ENCODE measurements around the gene PDZRN4.
"Not testable (repeated sequence)": the region's sequence is repeated elsewhere in the genome, so short reads cannot be mapped to it uniquely, and the experiment has no call there.

Gene PDZRN4

GRCh38 chr12:41269056-41269455 is 80.9 kb downstream of the PDZRN4 start:
- DNase-seq (ENCODE audit: low spot score in 2 of 2) (no peak), ATAC-seq (replicated peaks; ENCODE audit: extremely low read depth, poor library complexity, severe bottlenecking) (no peak)
- no peaks in the 10 kb centered on the region for H3K36me3 Mint-ChIP-seq (ENCODE audit: insufficient read depth)
- H3K27ac Mint-ChIP-seq (ENCODE audit: low read depth), result no peak overlapping the region
- H3K4me1 Mint-ChIP-seq, result no peaks in the 10 kb centered on the region
- H3K4me3 Mint-ChIP-seq, result no peak overlapping the region
- H3K27me3 Mint-ChIP-seq, result peaks cover 8% of the 10 kb centered on the region
- H3K9me3 Mint-ChIP-seq, result no peaks in the 10 kb centered on the region

DNA sequence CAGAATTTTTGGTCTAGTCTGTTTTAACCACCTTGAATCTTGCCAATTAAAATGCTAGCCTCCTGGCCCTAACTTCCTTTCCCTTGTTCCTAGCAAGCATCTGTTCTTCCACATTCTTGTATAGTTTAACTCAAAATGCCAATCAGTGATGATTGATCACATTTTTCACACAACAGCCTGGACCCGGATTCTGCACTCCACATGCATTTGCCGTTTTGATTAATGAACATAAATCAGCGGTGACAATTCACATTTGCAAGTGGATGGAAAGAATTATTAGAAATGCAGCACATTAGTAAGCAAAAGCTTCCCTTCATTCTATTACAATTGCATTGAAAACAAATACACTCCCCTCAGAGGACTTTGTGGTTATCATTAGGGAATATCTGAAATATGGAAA is 83.4 kb downstream of the PDZRN4 start:
- ATAC-seq (replicated peaks; ENCODE audit: extremely low read depth, poor library complexity, severe bottlenecking), result no peak
- Mint-ChIP-seq H3K4me3 (no peak overlapping the region), H3K4me1 (no peaks in the 10 kb centered on the region)

DNA sequence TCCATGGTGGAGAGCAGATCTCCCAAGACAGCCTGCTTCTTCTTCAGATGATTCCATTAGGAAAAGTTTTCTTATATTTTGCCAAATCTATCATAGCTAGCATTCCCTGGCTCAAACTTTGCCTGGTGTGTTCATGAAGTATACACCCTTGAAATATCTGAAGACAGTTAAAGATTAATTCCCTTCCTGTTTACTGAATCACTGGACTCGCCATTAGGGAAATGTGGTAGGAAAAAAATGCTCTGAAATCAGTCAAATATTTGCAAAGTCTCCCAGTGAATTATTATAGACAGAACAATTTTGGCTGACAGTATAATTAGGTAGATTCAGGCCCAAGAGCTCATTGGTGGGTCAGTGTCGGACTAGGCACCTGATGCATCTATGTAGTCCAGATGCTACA is 86.5 kb downstream of the PDZRN4 start:
- H3K36me3 Mint-ChIP-seq (ENCODE audit: insufficient read depth), result no peaks in the 10 kb centered on the region
- H3K9me3 Mint-ChIP-seq, result no peaks in the 10 kb centered on the region
- no peak for ATAC-seq (replicated peaks; ENCODE audit: extremely low read depth, poor library complexity, severe bottlenecking)
- no peak overlapping the region for H3K27ac Mint-ChIP-seq (ENCODE audit: low read depth)
- H3K4me1 Mint-ChIP-seq, result no peaks in the 10 kb centered on the region
- H3K4me3 Mint-ChIP-seq, result no peak overlapping the region
- DNase-seq (ENCODE audit: low spot score in 2 of 2), result no peak
- H3K27me3 Mint-ChIP-seq, result peaks cover 8% of the 10 kb centered on the region

More for the DNA sequence above, 83.4 kb downstream of the PDZRN4 start:
- H3K27ac Mint-ChIP-seq (ENCODE audit: low read depth), result no peak overlapping the region
- no peaks in the 10 kb centered on the region for H3K36me3 Mint-ChIP-seq (ENCODE audit: insufficient read depth)
- peaks cover 8% of the 10 kb centered on the region for H3K27me3 Mint-ChIP-seq
- no peaks in the 10 kb centered on the region for H3K9me3 Mint-ChIP-seq
- no peak for DNase-seq (ENCODE audit: low spot score in 2 of 2)

DNA sequence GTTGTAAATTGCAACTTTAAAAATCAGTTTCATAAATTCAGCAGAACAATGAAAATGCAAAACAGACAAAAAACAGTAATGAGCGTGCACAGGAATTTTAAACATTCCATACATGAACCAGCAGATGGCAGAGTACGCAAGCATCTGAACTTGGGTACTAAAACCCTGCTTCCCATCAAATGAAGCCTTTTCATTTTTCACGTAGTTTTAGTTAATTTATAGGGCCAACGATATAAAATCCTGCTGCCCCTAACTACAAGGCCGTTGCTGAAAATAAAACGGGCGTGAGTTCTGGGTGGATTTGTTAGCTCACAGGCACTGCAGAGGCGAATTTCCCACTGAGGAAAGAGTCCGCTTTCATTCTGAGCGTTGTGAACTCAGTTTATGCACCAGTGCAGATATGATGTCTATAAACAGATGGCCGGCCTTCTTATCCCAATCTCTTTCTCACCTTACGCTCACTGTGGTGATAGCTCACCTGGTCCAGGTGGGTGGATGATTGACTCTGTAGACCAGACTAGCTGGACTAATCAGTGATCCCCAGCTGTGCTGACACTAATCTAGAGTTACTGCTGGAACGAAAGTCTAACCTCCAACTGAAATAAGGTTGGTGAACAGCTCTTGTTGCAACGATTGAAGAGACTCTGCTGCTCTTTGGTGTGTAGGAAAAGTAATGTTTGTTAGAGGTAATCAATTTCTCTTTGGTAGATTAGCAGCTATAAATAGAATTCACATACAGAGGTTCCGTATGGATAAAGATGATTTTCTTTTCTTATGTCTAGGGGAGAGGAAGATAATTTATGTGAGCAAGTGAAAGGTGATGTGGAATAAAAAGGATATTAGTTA is 89.2 kb downstream of the PDZRN4 start:
- peaks cover 8% of the 10 kb centered on the region for H3K27me3 Mint-ChIP-seq
- H3K4me3 Mint-ChIP-seq, result no peak overlapping the region
- no peak for ATAC-seq (replicated peaks; ENCODE audit: extremely low read depth, poor library complexity, severe bottlenecking)
- no peak for DNase-seq (ENCODE audit: low spot score in 2 of 2)
- no peaks in the 10 kb centered on the region for H3K9me3 Mint-ChIP-seq
- H3K36me3 Mint-ChIP-seq (ENCODE audit: insufficient read depth), result no peaks in the 10 kb centered on the region
- no peaks in the 10 kb centered on the region for H3K4me1 Mint-ChIP-seq
- H3K27ac Mint-ChIP-seq (ENCODE audit: low read depth), result no peak overlapping the region

GRCh38 chr12:41277946-41278267 is 89.8 kb downstream of the PDZRN4 start:
- Mint-ChIP-seq H3K36me3 (ENCODE audit: insufficient read depth) (no peaks in the 10 kb centered on the region), H3K4me1 (no peaks in the 10 kb centered on the region), H3K9me3 (no peaks in the 10 kb centered on the region), H3K4me3 (no peak overlapping the region), H3K27me3 (peaks cover 5% of the 10 kb centered on the region), H3K27ac (ENCODE audit: low read depth) (no peak overlapping the region)
- DNase-seq (ENCODE audit: low spot score in 2 of 2), result no peak
- ATAC-seq (replicated peaks; ENCODE audit: extremely low read depth, poor library complexity, severe bottlenecking), result no peak

- H3K4me1 Mint-ChIP-seq; H3K4me3 Mint-ChIP-seq; DNase-seq (ENCODE audit: low spot score in 2 of 2); H3K27me3 Mint-ChIP-seq; H3K9me3 Mint-ChIP-seq; ATAC-seq (replicated peaks; ENCODE audit: extremely low read depth, poor library complexity, severe bottlenecking); H3K36me3 Mint-ChIP-seq (ENCODE audit: insufficient read depth); H3K27ac Mint-ChIP-seq (ENCODE audit: low read depth): not testable (repeated sequence)
Measured at GRCh38 chr12:41280341-41281095, 92.4 kb downstream of the PDZRN4 start.

DNA sequence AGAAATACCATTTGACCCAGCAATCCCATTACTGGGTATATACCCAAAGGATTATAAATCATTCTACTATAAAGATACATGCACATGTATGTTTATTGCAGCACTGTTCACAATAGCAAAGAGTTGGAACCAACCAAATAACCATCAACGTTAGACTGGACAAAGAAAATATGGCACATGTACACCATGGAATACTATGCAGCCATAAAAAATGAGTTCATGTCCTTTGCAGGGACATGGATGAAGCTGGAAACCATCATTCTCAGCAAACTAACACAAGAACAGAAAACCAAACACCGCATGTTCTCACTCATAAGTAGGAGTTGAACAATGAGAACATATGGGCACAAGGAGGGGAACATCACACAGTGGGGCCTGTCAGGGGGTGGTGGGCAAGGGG is 97.3 kb downstream of the PDZRN4 start:
- DNase-seq (ENCODE audit: low spot score in 2 of 2); H3K4me1 Mint-ChIP-seq; H3K27me3 Mint-ChIP-seq; H3K27ac Mint-ChIP-seq (ENCODE audit: low read depth); H3K9me3 Mint-ChIP-seq; H3K36me3 Mint-ChIP-seq (ENCODE audit: insufficient read depth); H3K4me3 Mint-ChIP-seq; ATAC-seq (replicated peaks; ENCODE audit: extremely low read depth, poor library complexity, severe bottlenecking): not testable (repeated sequence)

DNA sequence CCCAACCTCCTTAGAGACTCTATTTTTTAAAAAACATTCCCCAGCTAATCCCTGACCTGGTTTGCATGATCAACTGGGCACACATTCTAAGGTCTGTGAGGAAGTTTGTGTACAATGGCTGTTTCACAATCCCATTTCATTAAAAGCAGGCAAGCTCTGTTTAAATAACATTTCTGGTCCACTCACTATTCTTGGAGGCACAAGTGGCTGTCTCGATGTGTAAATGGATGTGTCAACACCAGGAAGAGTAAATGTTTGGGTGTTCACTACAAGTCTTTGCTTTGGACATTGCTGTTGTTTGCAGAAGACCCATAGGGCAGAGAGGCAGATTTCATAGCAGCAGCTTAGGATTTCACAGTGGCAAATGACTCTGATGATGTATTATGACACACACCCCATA is 98.3 kb downstream of the PDZRN4 start:
- H3K9me3 Mint-ChIP-seq, result no peaks in the 10 kb centered on the region
- H3K4me1 Mint-ChIP-seq, result no peaks in the 10 kb centered on the region

GRCh38 chr12:41287500-41288141 is 99.5 kb downstream of the PDZRN4 start:
- Mint-ChIP-seq H3K4me3 (no peak overlapping the region), H3K9me3 (no peaks in the 10 kb centered on the region), H3K4me1 (no peaks in the 10 kb centered on the region), H3K27ac (ENCODE audit: low read depth) (no peak overlapping the region), H3K36me3 (ENCODE audit: insufficient read depth) (no peaks in the 10 kb centered on the region), H3K27me3 (no peaks in the 10 kb centered on the region)
- no peak for ATAC-seq (replicated peaks; ENCODE audit: extremely low read depth, poor library complexity, severe bottlenecking)
- no peak for DNase-seq (ENCODE audit: low spot score in 2 of 2)

More for the DNA sequence above, 98.3 kb downstream of the PDZRN4 start:
- Mint-ChIP-seq H3K27ac (ENCODE audit: low read depth) (no peak overlapping the region), H3K4me3 (no peak overlapping the region), H3K27me3 (no peaks in the 10 kb centered on the region), H3K36me3 (ENCODE audit: insufficient read depth) (no peaks in the 10 kb centered on the region)
- no peak for DNase-seq (ENCODE audit: low spot score in 2 of 2)
- ATAC-seq (replicated peaks; ENCODE audit: extremely low read depth, poor library complexity, severe bottlenecking), result no peak

- no peaks in the 10 kb centered on the region for H3K36me3 Mint-ChIP-seq (ENCODE audit: insufficient read depth)
- H3K9me3 Mint-ChIP-seq, result no peaks in the 10 kb centered on the region
- no peaks in the 10 kb centered on the region for H3K4me1 Mint-ChIP-seq
- no peak for ATAC-seq (replicated peaks; ENCODE audit: extremely low read depth, poor library complexity, severe bottlenecking)
- DNase-seq (ENCODE audit: low spot score in 2 of 2), result no peak
- H3K27ac Mint-ChIP-seq (ENCODE audit: low read depth), result no peak overlapping the region
- no peaks in the 10 kb centered on the region for H3K27me3 Mint-ChIP-seq
- H3K4me3 Mint-ChIP-seq, result no peak overlapping the region
Measured at GRCh38 chr12:41288142-41288811, 100.2 kb downstream of the PDZRN4 start.

GRCh38 chr12:41289501-41289900 is 101.4 kb downstream of the PDZRN4 start:
- DNase-seq (ENCODE audit: low spot score in 2 of 2) (no peak), ATAC-seq (replicated peaks; ENCODE audit: extremely low read depth, poor library complexity, severe bottlenecking) (no peak)
- Mint-ChIP-seq H3K27ac (ENCODE audit: low read depth) (no peak overlapping the region), H3K4me3 (no peak overlapping the region), H3K36me3 (ENCODE audit: insufficient read depth) (no peaks in the 10 kb centered on the region), H3K9me3 (no peaks in the 10 kb centered on the region), H3K4me1 (no peaks in the 10 kb centered on the region), H3K27me3 (no peaks in the 10 kb centered on the region)

- H3K36me3 Mint-ChIP-seq (ENCODE audit: insufficient read depth), result no peaks in the 10 kb centered on the region
- no peak overlapping the region for H3K4me3 Mint-ChIP-seq
- no peaks in the 10 kb centered on the region for H3K9me3 Mint-ChIP-seq
- no peak overlapping the region for H3K27ac Mint-ChIP-seq (ENCODE audit: low read depth)
- DNase-seq (ENCODE audit: low spot score in 2 of 2), result no peak
- no peaks in the 10 kb centered on the region for H3K4me1 Mint-ChIP-seq
- ATAC-seq (replicated peaks; ENCODE audit: extremely low read depth, poor library complexity, severe bottlenecking), result no peak
- H3K27me3 Mint-ChIP-seq, result no peaks in the 10 kb centered on the region
Measured at GRCh38 chr12:41293011-41293410, 104.9 kb downstream of the PDZRN4 start.

Data from central memory CD8-positive, alpha-beta T cell (primary cell).